RWPE2 (cell line): ENCODE measurements around the gene SYNM.

Experiments used
- ATAC-seq: fragments of 200-7000 bp; cut with Tn5 transposase; 3 replicates; pipeline ENCODE4 v1.9.1; 2021; ENCODE audit warnings: low read depth
- DNase-seq: peaks from one replicate; pipeline ENCODE4 v3.0.0-alpha.2; 2020; ENCODE audit warnings: low spot score
- H3K27ac ChIP-seq: fragments of 450-650 bp; 2 replicates; pipeline ENCODE4 v1.5.1; 2017; ENCODE audit warnings: mild to moderate bottlenecking; ENCODE audit not compliant: poor library complexity, severe bottlenecking
- H3K27me3 ChIP-seq: fragments of 250-450 bp; sonication (Bioruptor Pico); 2 replicates; pipeline ENCODE4 v1.5.1; 2021; ENCODE audit warnings: mild to moderate bottlenecking, moderate library complexity; ENCODE audit not compliant: insufficient read depth, poor library complexity, severe bottlenecking
- H3K36me3 ChIP-seq: fragments of 250-450 bp; sonication (Bioruptor Pico); 2 replicates; pipeline ENCODE4 v1.5.1; 2020; ENCODE audit warnings: low read depth, mild to moderate bottlenecking, moderate library complexity
- H3K4me1 ChIP-seq: fragments of 250-450 bp; sonication (Bioruptor Pico); 2 replicates; pipeline ENCODE4 v1.5.1; 2021; ENCODE audit warnings: mild to moderate bottlenecking, moderate library complexity; ENCODE audit not compliant: insufficient read depth, poor library complexity, severe bottlenecking
- H3K4me3 ChIP-seq: fragments of 250-450 bp; sonication (Bioruptor Pico); 2 replicates; pipeline ENCODE4 v1.5.1; 2021; ENCODE audit warnings: mild to moderate bottlenecking, moderate library complexity; ENCODE audit not compliant: severe bottlenecking
- H3K9me3 ChIP-seq: fragments of 250-450 bp; sonication (Bioruptor Pico); 2 replicates; pipeline ENCODE4 v1.5.1; 2021; ENCODE audit warnings: mild to moderate bottlenecking, moderate library complexity; ENCODE audit not compliant: severe bottlenecking
- CTCF ChIP-seq: fragments of 450-650 bp; IDR thresholded peaks from one replicate; pipeline ENCODE4 v1.5.1; 2017; ENCODE audit warnings: mild to moderate bottlenecking, moderate library complexity; ENCODE audit not compliant: poor library complexity, severe bottlenecking

SYNM gene

GRCh38 chr15:99100245-99101173 lies 4.4 kb upstream of the SYNM start:
- Histone ChIP-seq H3K27me3 (no peaks in the 10 kb centered on the region), H3K36me3 (no peaks in the 10 kb centered on the region), H3K27ac (no peak overlapping the region), H3K4me1 (no peaks in the 10 kb centered on the region), H3K4me3 (peak overlapping the region; percentile 16), H3K9me3 (no peaks in the 10 kb centered on the region)
- peak; percentile 100 for TF ChIP-seq CTCF
- DNase-seq (no peak), ATAC-seq (peak; percentile 51)

- no peak for TF ChIP-seq CTCF
- DNase-seq (no peak), ATAC-seq (no peak)
- no peaks in the 10 kb centered on the region for H3K9me3 ChIP-seq
- no peak overlapping the region for H3K27ac ChIP-seq
- no peak overlapping the region for H3K4me3 ChIP-seq
- H3K27me3 ChIP-seq, result no peaks in the 10 kb centered on the region
- H3K4me1 ChIP-seq, result no peaks in the 10 kb centered on the region
- H3K36me3 ChIP-seq, result no peaks in the 10 kb centered on the region
These were observed 3.4 kb upstream of the SYNM start for GRCh38 chr15:99101501-99101900.

GRCh38 chr15:99102332-99103235 lies 2.3 kb upstream of the SYNM start:
- no peak for TF ChIP-seq CTCF
- DNase-seq (no peak), ATAC-seq (no peak)
- no peaks in the 10 kb centered on the region for H3K27me3 ChIP-seq
- no peaks in the 10 kb centered on the region for H3K9me3 ChIP-seq
- H3K4me1 ChIP-seq, result no peaks in the 10 kb centered on the region
- no peak overlapping the region for H3K4me3 ChIP-seq
- no peaks in the 10 kb centered on the region for H3K36me3 ChIP-seq
- no peak overlapping the region for H3K27ac ChIP-seq

GRCh38 chr15:99103279-99103678 lies 1.6 kb upstream of the SYNM start:
- DNase-seq, result no peak
- Histone ChIP-seq H3K36me3 (no peaks in the 10 kb centered on the region), H3K9me3 (no peaks in the 10 kb centered on the region), H3K27me3 (no peaks in the 10 kb centered on the region), H3K4me3 (no peak overlapping the region), H3K27ac (no peak overlapping the region), H3K4me1 (no peaks in the 10 kb centered on the region)
- ATAC-seq, result no peak
- TF ChIP-seq CTCF, result no peak
